Kidney glomerular epithelial cell (primary cell): ENCODE data around the gene TRIM60.
"Not testable (repeated sequence)": the region's sequence is repeated elsewhere in the genome, so short reads cannot be mapped to it uniquely, and the experiment has no call there.

Source experiments
- DNase-seq: peaks from one replicate; lab custom pipeline; 2025; lab: John Stamatoyannopoulos, UW

The TRIM60 gene

DNA sequence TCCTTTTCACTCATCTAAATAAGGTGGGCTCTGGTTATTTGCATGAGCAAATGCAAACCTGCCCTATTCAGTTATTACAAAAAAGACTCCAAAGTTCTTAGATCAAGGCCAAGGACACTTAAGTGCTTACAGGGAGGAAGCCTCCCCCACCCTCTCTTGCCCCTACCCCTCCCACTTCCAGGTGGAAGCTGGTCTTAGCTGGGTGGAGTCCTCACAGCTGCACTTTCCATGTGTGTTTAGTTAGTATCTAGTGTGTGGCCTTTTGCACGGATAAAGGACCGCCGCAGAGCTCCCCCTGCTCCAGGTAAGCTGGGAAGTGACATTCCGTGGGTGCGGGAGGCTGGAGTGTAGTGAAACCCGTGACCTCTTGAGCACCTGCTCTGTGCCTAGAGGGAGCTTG, 21.8 kb downstream of the TRIM60 start, which contains the start of gene TRIM75:
Gene TRIM75, plus strand, starts transcription at position 222 of the 400 bp plus-strand sequence. CDS start 5,282 bp downstream, outside the sequence.
- DNase-seq = no peak

DNA sequence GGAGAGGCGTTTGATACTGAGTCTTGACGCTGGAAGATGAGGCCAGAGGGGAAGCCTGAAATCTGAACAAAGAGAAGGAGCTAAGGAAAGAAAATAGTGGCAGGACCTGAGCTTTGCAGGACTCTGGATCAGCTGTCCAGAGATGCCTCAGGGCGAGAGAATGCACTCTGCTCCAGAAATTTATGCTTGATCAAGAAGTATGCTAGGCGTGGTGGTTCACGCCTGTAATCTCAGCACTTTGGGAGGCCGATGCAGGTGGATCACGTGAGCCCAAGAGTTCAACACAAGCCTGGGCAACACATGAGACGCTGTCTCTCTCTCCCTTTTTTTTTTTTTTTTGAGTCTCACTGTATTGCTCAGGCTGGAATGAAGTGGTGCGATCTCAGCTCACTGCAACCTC, 23.8 kb downstream of the TRIM60 start:
- no peak for DNase-seq

DNA sequence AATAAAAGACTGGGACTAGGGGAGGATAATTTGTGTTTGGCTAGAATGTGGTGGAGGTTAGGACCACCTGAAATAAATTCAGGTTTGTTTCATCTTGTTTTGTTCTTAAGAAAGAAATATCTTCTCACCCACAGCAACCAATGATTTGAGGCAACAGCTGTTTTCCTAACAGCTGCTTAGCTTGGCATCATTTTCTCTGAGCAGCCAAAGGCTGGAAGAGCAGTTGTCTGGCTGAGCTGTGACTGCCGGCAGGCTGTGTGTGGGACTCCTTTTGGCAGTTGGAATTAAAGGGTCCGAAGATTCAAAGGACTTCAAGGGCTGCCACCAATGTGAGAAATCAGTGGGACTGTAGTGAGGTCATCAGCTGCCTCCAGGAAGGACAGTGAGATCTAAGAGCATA, 26.9 kb downstream of the TRIM60 start:
- DNase-seq = no peak

DNA sequence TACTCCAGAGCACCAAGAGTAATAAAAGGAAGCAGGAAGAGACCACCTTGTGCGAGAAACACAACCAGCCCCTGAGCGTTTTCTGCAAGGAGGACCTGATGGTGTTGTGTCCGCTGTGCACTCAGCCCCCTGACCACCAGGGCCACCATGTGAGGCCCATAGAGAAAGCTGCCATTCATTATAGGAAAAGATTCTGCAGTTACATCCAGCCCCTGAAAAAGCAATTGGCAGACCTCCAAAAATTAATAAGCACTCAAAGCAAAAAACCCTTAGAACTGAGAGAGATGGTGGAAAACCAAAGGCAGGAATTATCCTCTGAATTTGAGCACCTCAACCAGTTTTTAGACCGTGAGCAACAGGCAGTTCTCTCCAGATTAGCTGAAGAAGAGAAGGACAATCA, 27.6 kb downstream of the TRIM60 start:
- DNase-seq = no peak

DNA sequence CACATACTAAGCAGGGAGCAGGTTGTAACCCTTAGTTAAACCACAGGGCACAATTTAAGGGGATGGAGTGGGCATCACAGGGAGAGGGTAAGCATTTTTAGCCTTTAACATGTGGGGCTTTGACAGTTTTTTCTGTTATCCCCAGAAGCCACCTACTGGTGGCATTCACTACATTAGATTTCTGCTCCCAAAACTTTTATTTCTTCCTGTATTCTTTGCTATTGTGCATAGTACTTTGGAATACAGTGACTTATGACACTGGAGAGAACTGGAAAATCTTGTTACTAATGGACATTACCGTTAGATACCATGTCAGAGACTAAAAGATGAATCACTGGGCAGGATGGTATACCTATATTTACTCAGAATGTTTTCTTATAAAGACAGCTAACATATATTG, 29.1 kb downstream of the TRIM60 start:
- no peak for DNase-seq

DNA sequence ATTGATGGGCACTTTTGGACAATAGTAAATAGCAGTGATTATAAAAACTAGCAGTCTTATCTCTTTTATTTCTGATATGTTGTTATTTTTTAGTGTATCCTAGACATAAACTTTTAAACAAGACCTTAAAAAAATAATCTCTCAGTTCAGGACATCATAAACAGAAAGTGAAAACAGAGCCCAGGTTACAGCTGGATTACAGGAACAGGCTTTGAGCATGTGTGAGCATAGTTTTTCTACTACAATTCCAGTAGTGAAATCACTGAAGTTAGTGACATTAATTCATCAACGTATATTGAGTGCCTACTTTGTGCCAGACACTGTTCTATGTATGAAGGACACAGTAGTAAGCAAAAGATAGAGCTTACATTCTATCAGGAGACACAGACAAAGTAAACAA, 38.8 kb downstream of the TRIM60 start:
- no peak for DNase-seq

DNA sequence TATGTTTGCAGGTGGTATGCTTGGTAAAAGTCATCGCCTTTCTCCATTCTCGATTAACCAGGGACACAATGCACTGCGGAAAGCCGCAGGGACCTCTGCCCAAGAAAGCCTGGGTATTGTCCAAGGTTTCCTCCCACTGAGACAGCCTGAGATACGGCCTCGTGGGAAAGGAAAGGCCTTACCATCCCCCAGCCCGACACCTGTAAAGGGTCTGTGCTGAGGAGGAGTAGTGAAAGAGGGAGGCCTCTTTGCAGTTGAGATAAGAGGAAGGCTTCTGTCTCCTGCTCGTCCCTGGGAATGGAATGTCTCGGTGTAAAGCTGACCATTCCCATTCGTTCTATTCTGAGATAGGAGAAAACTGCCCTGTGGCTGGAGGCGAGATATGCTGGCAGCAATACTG, 41.5 kb downstream of the TRIM60 start:
- not testable (repeated sequence) for DNase-seq

DNA sequence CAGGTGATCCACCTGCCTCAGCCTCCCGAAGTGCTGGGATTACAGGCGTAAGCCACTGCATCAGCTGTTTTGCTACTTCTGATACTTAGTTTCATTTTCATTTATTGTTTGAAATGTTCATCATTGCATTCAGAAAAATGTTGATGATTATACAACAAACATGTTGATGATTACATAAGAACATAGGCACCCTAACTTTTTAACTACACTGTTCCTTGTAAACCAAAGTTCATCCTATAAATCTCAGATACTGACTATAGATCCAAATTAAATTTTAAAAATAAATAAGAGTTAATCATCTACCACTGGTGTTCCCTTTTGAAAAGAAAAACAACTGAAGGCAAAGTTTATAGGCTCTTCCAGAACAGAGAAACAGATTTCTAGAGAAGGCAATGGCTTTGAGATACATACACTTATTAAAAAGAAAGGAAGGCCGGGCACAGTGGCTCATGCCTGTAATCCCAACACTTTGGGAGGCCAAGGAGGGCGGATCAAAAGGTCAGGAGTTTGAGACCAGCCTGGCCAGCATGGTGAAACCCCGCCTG, 45.3 kb downstream of the TRIM60 start:
- no peak for DNase-seq

DNA sequence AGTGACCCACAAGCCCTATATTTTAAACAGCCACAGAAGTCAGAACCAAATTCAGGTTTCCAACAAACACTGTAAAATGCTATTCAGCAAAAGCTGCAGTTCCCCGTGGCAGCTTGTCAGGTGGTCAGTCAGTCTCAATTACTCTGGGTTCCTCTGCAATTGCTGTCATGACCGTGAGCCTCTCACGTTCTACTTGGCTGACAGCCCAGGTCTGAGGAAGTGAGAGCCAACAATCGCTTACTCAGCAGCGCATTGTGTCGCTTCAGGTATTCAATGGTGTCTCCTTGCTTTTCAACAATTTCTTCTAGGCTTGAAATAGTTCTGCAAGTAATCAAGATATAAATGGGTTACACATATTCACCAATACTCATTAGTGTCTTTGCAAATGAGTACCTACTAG, 47.7 kb downstream of the TRIM60 start:
- peak; percentile 6 for DNase-seq

DNA sequence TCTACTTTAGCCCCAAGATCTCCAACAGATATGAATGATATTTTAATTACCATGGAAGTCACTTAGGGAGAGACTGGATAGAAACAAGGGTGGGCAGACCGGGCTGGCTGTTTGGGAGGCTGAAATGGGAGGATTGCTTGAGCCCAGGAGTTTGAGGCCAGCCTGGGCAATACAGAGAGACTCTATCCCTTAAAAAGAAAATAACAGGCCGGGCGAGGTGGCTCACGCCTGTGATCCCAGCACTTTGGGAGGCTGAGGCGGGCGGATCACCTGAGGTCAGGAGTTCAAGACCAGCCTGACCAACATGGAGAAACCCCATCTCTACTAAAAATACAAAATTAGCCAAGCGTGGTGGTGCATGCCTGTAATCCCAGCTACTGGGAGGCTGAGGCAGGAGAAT, 53.0 kb downstream of the TRIM60 start:
- DNase-seq = not testable (repeated sequence)

DNA sequence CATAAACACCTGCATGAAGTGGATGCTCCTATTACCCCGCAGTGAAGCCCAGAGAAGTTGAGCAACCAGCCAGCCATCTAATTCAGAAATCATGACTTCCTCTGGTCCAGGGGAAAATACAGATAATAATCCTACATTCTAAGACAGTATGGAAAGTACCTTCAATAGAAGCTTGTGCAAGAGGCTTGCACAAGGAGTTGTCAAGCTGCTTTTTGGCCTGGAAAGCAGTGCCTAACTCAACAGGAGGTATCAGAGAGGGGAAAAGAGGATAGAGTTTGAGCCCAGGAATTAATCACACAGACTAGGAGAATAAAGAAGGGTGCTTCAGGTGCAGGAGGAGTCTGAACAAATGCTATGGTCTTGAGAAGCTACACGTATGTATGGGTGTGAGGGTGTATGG, 54.1 kb downstream of the TRIM60 start:
- no peak for DNase-seq

DNA sequence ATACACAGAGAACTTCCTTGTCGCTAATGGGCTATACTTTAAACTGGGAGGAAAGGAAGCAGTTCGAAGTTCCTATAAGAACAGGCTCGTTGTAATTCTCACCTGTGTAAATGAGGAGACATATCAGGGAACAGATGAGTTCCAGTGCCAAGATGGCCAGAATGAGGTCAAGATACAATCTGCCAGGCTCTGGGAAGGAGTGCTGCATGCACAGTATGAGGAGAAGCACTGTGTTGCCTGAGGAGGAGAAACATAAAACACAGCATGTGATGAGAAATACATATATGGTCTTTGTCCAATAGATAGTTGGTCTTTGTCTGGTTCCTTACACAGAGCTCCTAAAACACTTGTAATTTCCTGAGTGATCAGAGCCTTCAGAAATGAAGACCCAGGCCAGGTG, 56.6 kb downstream of the TRIM60 start:
- DNase-seq = no peak
